GM19372 (cell line): ENCODE results near the gene FREM3.
"Not testable (repeated sequence)": the region's sequence is repeated elsewhere in the genome, so short reads cannot be mapped to it uniquely, and the experiment has no call there.

Experiments
- ATAC-seq: cut with Tn5 transposase; IDR thresholded peaks from one replicate; pipeline ENCODE4 v1.9.1; 2021; ENCODE audit warnings: mild to moderate bottlenecking, low read depth, moderate library complexity; ENCODE audit not compliant: unreplicated experiment

FREM3 gene

GRCh38 chr4:143586080-143586479, 114.4 kb downstream of the FREM3 start:
- ATAC-seq: no peak

DNA sequence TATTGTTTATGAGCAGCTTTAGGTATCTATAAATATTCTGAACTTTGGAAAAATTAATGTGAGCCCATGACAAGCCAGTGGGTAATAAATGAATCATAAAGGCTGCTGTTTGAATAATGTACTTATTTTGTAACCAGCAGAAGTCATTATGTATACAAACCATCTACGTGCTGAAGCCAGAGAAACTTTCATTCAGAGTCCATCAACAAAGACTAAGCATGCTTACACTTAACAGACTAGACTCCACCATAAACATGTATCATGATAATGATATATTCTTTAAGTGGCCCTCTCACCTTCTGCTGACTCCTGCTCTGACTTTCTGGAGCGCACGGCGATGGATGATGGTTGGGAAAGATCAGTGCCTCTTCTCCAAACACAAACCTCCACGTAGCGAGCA, 114.9 kb downstream of the FREM3 start:
- ATAC-seq: no peak

- ATAC-seq: no peak
These were observed 119.0 kb downstream of the FREM3 start for GRCh38 chr4:143581331-143581946.

DNA sequence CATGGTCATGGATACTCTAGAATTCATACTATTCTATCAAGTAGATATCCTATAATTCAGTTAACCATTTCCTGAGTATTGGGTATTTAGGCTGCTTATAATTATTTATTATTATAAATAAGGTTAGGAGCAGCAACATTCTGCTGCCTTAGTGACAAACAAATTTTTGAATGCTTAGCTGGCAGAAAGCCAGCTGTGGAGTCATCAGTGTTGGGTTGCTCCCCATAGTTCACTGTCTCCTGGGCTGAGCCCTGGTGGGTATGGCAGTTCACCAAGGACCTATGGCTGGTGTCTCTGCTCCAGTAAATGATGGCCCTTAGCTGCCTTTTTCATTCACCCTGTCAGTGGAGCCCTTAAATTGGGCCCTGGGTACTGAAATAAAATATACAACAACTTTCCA, 125.1 kb downstream of the FREM3 start:
- ATAC-seq: no peak

- no peak for ATAC-seq
These were observed 136.0 kb downstream of the FREM3 start for GRCh38 chr4:143564472-143564871.

GRCh38 chr4:143559757-143560147, 140.7 kb downstream of the FREM3 start:
- peak; percentile 4 for ATAC-seq

- peak; percentile 83 for ATAC-seq
These were observed 141.4 kb downstream of the FREM3 start for GRCh38 chr4:143558823-143559756.

DNA sequence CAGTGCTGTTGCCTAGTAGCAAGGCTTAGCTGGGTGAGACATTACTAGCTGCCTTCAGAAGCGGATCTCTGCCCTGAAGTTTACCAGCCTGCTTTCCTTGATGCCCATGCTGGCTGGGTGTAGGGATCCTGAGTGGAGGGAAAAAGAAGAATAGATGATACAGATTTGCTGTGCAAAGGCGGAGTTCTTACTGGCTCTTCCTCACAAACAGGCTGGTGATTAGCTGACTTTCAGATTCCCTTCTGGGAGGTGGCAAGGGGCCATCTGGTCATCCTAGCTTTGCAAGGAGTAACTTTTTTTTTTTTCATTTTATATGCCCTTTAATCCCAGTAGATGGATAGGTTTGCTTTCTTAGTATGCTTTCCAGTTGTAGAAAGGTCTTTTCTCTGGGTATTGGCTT, 142.2 kb downstream of the FREM3 start:
- ATAC-seq: no peak

GRCh38 chr4:143555676-143556075, 144.8 kb downstream of the FREM3 start:
- no peak for ATAC-seq

DNA sequence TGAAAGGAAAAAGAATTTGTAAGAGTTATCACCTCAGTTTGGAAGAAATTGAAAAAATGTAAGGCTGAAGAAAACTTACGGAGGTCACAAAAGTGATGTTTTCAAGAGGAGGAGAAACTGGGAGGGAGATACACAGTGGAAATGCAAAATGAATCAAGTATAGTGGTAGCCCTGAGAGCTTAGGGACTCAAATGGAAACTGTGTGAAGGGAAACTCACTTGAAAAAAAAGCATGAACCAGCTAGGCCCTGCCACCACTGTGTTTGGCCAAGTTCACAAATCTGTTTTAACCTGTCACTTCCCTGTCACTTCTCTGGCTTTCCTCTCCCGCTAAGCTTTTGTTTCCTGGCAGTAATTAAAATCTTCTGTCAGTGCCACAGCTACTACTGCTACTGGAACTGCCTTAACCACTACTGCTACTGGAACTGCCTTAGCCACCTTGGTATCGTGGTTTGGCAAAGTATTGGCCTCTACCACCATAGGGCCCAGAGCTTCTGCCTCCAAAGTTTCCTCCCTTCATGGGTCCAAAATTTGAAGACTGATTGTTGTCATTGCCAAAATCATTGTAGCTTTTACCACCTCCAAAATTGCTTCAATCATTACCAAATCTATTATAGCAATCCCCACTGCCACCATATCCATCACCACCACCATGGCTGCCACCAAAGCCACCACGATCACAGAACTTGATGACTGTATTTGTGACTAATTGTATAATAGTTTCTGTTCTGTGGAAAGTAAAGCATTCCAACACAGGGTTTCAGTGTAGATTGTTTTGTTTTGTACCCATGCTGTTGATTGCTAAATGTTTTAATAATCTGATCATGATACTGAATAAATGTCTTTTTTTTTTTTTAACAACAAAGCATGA, 145.5 kb downstream of the FREM3 start:
- ATAC-seq: peak; percentile 40

DNA sequence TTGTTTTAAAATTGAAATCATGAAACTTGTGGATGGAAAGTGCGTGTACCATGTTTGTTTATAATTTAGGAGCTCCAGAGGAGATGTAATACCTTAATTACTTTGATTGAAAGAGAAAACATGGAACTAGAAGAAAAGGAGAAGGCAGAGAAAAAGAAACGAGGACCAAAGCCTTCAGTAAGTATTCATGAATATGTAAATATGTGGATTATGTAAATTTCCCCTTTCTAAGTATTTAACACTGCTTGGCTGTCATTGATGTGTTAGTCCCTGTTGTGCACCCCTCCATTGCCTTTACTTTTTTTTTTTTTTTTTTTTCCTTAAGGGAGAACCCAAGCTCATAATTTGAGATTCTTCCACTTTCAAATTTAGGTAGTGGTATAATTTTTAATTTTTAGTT, 150.5 kb downstream of the FREM3 start:
- no peak for ATAC-seq

- no peak for ATAC-seq
These were observed 160.8 kb downstream of the FREM3 start for GRCh38 chr4:143539670-143540023.

DNA sequence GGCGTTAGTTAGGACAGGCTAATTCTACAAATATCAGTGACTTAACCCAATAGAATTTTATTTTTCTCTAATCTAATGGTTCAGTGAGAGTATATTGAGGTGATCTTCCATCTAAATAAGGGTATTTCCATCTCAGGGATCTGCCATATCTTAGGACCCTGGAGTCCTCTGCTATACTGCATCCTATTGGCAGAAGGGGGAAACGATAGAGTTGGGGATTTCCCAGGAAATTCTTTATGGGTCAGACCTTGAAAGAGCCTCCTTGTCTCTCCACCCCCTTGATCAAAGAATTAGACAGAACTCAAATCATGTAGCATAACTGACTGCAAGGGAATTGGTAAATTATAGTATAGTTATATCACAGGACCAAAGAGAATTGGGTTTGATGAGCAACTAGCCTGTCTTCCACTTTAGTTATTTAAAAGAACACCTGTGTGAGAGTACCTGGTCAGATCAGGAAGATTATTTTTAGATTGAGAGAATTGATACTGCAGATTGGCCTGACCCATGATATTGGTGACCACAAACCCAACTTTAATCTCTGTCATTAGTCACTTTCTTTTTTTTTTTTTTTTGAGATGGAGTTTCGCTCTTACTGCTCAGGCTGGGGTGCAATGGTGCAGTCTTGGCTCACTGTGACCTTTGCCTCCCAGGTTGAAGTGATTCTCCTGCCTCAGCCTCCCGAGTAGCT, 161.4 kb downstream of the FREM3 start:
- ATAC-seq: no peak

- no peak for ATAC-seq
These were observed 168.5 kb downstream of the FREM3 start for GRCh38 chr4:143531788-143532491.

DNA sequence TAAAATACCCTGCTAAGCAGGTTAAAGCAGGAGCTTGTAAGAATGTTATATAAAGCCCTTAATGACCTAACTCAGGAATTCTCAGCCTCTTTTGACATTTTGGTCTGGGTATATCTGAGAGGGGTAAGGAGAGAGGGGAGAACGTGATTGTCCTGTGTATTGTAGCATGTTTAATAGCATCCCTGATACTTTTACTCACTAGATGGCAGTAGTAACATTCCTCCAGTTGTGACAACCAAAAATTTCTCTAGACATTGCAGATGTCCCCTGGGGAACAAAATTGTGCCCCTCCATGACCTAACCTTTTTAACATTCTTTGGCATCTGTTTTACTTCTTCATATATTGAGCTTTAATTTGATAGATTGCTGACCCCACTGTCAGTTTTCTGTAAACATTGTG, 169.1 kb downstream of the FREM3 start:
- no peak for ATAC-seq

GRCh38 chr4:143528046-143528445, 172.4 kb downstream of the FREM3 start:
- not testable (repeated sequence) for ATAC-seq
